ENCODE data around the gene B4GAT1.

DNA sequence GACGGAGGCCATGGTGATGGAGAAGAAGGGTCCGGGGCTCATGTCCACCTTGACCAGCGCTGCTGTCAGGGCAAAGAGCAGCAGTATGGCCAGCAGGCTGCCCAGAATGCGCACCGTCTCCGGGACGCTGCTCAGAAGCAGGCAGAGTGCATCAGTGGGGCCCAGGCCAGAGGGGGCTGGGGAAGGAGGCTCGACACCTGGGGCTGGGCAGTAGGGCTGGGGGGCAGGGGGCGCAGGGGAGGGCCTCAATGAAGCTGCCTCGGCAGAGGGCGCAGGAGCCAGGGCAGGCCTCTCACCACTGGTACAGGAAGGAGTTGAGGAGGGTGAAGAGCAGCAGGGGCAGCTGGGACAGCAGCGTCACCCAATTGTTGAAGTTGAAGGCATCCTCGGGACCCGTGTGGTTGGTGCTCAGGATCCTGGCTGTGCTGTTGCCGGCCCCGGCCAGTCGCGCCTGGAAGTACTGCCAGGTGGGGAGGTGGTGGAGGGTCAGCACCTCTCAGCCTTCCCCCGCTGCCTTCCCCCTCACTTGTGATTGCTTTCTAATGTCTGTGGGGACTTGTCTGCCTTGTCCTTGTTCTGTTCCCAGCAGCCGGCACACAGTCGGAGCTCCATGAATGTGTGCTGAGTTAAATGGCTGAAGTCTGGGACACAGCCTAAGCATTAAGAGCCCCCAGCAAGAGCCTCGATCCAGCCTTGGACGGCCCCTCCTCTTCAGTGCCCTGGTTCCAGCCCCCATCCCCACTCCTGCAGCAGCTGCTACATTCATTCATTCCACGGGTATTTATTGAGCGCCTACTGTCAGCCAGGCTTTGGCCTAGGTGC lies 21.9 kb upstream of the B4GAT1 start:
- TF ChIP-seq, protein P1, sequence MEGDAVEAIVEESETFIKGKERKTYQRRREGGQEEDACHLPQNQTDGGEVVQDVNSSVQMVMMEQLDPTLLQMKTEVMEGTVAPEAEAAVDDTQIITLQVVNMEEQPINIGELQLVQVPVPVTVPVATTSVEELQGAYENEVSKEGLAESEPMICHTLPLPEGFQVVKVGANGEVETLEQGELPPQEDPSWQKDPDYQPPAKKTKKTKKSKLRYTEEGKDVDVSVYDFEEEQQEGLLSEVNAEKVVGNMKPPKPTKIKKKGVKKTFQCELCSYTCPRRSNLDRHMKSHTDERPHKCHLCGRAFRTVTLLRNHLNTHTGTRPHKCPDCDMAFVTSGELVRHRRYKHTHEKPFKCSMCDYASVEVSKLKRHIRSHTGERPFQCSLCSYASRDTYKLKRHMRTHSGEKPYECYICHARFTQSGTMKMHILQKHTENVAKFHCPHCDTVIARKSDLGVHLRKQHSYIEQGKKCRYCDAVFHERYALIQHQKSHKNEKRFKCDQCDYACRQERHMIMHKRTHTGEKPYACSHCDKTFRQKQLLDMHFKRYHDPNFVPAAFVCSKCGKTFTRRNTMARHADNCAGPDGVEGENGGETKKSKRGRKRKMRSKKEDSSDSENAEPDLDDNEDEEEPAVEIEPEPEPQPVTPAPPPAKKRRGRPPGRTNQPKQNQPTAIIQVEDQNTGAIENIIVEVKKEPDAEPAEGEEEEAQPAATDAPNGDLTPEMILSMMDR (IDR thresholded peaks at IDR 0.05; ENCODE audit: extremely low read depth in 1 of 2, insufficient read depth in 1 of 2, low read depth in 1 of 2, low read length in 2 of 2) = no peak
- no peak for TF ChIP-seq POLR2AphosphoS5 (IDR thresholded peaks at IDR 0.05; ENCODE audit: insufficient read depth, low read depth, low read length)
